ENCODE data around the gene EGFR.

Gene EGFR

DNA sequence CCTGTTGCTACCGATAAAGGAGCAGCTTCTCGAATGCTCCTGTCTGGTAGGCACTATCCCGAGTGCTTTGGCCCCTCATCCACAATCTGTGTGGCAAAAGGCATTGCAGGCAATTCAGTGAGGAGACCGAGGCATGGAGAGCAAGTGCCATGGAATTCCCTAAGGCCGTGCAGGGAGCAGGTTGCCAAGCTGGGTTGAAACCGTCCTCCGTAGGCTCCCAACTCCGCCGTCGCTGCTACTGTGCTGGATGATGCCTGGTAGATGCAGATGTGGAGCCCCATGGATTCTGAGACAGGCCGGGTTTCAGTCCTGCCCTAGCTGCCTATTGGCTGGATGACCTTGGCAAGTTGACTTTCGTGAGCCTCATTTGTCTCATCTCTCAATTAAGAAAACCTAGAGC lies 85.3 kb downstream of the EGFR start:
- in situ Hi-C loops (cut with MboI; ENCODE audit: low sequenced_read_pairs, unreplicated experiment), result no loop called here
- no peak for DNase-seq (ENCODE audit: low spot score)
- TF ChIP-seq, protein P1, sequence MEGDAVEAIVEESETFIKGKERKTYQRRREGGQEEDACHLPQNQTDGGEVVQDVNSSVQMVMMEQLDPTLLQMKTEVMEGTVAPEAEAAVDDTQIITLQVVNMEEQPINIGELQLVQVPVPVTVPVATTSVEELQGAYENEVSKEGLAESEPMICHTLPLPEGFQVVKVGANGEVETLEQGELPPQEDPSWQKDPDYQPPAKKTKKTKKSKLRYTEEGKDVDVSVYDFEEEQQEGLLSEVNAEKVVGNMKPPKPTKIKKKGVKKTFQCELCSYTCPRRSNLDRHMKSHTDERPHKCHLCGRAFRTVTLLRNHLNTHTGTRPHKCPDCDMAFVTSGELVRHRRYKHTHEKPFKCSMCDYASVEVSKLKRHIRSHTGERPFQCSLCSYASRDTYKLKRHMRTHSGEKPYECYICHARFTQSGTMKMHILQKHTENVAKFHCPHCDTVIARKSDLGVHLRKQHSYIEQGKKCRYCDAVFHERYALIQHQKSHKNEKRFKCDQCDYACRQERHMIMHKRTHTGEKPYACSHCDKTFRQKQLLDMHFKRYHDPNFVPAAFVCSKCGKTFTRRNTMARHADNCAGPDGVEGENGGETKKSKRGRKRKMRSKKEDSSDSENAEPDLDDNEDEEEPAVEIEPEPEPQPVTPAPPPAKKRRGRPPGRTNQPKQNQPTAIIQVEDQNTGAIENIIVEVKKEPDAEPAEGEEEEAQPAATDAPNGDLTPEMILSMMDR (IDR thresholded peaks at IDR 0.05; ENCODE audit: borderline replicate concordance, control extremely low read depth, extremely low read depth, insufficient read depth, missing control alignments), result no peak

DNA sequence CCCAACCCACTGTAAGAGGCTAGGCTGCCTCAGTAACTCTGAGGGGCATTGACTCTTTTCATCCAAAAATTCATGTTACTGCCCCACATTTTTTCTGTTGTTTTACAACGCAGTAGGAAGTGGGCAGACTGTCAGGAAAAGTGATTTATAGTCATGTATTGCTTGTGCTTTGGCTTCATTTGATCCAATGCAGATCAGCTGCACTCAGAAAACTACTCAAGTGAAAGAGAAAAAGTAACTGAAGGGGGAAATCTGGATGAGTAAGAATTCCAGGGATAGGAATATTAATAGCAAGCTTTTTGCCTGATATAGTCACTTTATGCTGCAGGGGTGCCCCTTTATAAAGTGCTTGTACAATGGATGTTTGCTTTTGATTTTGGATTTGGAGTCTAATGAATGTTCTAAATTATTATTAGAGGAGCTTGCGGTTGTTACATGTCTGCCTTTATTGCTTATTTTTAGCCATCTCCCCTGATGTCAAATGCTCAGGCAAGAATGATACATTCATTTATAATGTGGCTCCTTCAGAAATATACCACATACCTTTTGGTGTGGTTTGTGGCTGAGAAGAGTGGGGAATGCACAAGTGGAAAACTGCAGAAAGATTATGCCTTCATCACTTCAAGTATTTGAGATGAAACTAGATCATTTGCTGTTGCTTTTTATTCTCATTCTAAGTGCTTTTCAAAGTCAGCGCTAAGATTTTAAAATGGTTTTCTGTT lies 86.1 kb downstream of the EGFR start:
- TF ChIP-seq, protein P1 (IDR thresholded peaks at IDR 0.05; ENCODE audit: borderline replicate concordance, control extremely low read depth, extremely low read depth, insufficient read depth, missing control alignments), result no peak
- in situ Hi-C loops (cut with MboI; ENCODE audit: low sequenced_read_pairs, unreplicated experiment), result no loop called here
- DNase-seq (ENCODE audit: low spot score), result no peak

DNA sequence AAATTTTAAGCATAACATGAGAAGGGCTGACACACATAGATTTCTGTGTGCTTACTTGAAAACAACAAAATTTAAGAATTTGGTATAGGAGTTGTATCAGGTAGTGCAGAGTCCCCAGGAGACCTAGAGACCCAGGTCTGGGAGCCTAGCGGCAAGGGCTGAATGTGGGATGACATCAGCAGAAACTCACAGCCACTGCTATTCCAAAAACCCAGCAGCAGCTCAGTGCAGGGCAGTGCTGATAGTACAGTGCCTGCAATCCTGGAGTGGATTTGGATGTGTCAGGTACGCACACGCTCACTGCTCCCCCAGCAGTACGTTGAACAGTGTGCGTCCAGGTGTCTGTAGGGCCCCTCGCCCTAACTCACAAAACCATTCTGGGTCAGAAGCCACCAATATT lies 87.1 kb downstream of the EGFR start:
- TF ChIP-seq, protein P1 (IDR thresholded peaks at IDR 0.05; ENCODE audit: borderline replicate concordance, control extremely low read depth, extremely low read depth, insufficient read depth, missing control alignments), result no peak
- in situ Hi-C loops (cut with MboI; ENCODE audit: low sequenced_read_pairs, unreplicated experiment), result no loop called here

DNA sequence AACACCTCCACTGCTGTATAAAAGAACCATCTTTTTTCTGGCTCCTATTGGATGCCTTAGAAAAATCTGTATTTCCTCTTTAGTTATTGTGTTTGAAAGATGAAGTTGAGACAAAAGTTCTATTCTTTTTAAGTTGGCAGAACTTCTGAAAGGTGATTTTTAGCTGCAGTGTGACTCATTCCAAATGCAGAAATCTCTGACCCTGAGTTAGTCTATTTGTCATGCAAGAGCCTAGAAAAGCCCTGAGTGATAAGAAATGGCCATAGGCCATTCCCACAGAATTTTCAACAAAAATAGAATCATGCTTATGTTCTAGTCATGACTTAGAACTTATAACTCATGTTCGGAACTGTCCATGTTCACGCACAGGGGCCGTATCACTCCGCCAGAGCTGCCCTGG lies 89.1 kb downstream of the EGFR start:
- TF ChIP-seq, protein P1 (IDR thresholded peaks at IDR 0.05; ENCODE audit: borderline replicate concordance, control extremely low read depth, extremely low read depth, insufficient read depth, missing control alignments), result no peak
- in situ Hi-C loops (cut with MboI; ENCODE audit: low sequenced_read_pairs, unreplicated experiment), result no loop called here
- DNase-seq (ENCODE audit: low spot score), result no peak

More for the DNA sequence above, 87.1 kb downstream of the EGFR start:
- no peak for DNase-seq (ENCODE audit: low spot score)

DNA sequence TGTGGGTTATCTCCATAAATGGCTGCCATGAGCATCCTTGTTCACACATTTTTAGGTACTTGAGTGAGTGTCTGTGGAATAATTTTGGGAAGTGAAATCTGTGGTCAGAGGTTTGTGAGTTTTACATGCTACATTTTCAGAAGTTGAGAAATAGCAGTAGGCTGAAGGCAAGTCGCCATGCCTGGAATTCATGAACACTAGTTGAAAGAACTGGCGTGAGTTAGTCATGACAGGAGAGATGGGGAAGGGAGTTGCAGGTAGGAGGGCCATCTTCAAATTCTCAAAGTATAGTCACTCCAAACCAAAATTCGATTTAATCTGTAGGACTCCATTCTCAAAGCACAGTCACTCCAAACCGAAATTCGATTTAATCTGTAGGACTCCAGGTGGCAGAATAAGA lies 89.6 kb downstream of the EGFR start:
- TF ChIP-seq, protein P1 (IDR thresholded peaks at IDR 0.05; ENCODE audit: borderline replicate concordance, control extremely low read depth, extremely low read depth, insufficient read depth, missing control alignments), result no peak
- in situ Hi-C loops (cut with MboI; ENCODE audit: low sequenced_read_pairs, unreplicated experiment), result no loop called here
- DNase-seq (ENCODE audit: low spot score), result no peak

DNA sequence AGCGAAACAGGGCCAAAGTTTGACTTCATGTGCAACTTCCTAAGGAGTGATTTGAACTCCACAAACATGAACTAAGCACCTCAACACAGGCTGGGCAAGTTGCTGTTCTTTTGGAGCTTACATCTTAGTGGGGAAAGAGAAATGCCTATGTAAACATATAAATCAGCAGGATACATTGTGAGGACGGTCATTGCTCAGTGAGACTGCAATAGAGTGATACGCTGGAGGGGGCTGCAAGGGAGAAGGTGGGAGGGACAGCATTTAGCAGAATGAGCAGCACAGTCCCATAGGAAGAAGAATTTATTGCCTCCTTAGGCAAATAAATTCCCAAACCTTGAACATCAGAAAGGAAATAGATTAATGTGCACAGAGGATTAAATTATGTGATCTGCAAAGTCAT lies 90.0 kb downstream of the EGFR start:
- in situ Hi-C loops (cut with MboI; ENCODE audit: low sequenced_read_pairs, unreplicated experiment), result no loop called here
- TF ChIP-seq, protein P1 (IDR thresholded peaks at IDR 0.05; ENCODE audit: borderline replicate concordance, control extremely low read depth, extremely low read depth, insufficient read depth, missing control alignments), result no peak
- DNase-seq (ENCODE audit: low spot score), result no peak

Measured in GM13976 (cell line).